Upper lobe of left lung (tissue), 6 donors: ENCODE data around the gene SLC25A30. TPM values are rescaled to one million over a fixed set of nuclear protein-coding genes. Genes with fewer than 3 reads are reported as not detected.
"Not testable (repeated sequence)": the region's sequence is repeated elsewhere in the genome, so short reads cannot be mapped to it uniquely, and the experiment has no call there.

Experiments used
- ATAC-seq, 2 donors: fragments of 200-7000 bp; cut with Tn5 transposase; one replicate each; pipeline ENCODE4 v1.9.1; 2022; ENCODE audit warnings: mild to moderate bottlenecking in 2 of 2, moderate library complexity in 2 of 2; ENCODE audit not compliant: low FRiP score in 2 of 2
- DNase-seq, 2 donors: peaks; one replicate each; pipeline ENCODE4 v3.0.0-alpha.2; 2019 to 2020
- H3K27ac ChIP-seq, 4 donors: fragments of 200-600 bp; sonication (generic); one replicate each; pipeline ENCODE4 v1.5.1; 2016 to 2019
- H3K27me3 ChIP-seq, 4 donors: fragments of 200-600 bp; sonication (generic); one replicate each; pipeline ENCODE4 v1.5.1; 2017 to 2019
- H3K36me3 ChIP-seq, 4 donors: fragments of 200-600 bp; sonication (generic); one replicate each; pipeline ENCODE4 v1.5.1; 2016 to 2019
- H3K4me1 ChIP-seq, 4 donors: fragments of 200-600 bp; sonication (generic); one replicate each; pipeline ENCODE4 v1.5.1; 2018 to 2019
- H3K4me3 ChIP-seq, 4 donors: fragments of 200-600 bp; sonication (generic); one replicate each; pipeline ENCODE4 v1.5.1; 2017 to 2019; ENCODE audit warnings: mild to moderate bottlenecking in 2 of 4, moderate library complexity in 1 of 4
- H3K9me3 ChIP-seq, 4 donors: fragments of 200-600 bp; sonication (generic); one replicate each; pipeline ENCODE4 v1.5.1; 2018 to 2019
- CTCF ChIP-seq, 6 experiments: fragments of 450-650 bp in 4 of 6; fragments of 200-600 bp in 2 of 6; sonication (generic) in 2 of 6; IDR thresholded peaks; one replicate each; pipeline ENCODE4 v1.5.1; 2016 to 2019; ENCODE audit warnings: antibody characterized with exemption in 6 of 6
- EP300 ChIP-seq, 4 donors: sonication (generic); formaldehyde crosslinking; IDR thresholded peaks; one replicate each; pipeline ENCODE4 v1.5.1; 2017; ENCODE audit warnings: antibody characterized with exemption in 4 of 4, control low read depth in 2 of 4
- POLR2A ChIP-seq, 4 donors: fragments of 450-650 bp; IDR thresholded peaks; one replicate each; pipeline ENCODE4 v1.5.1; 2016 to 2017; ENCODE audit warnings: antibody characterized with exemption in 4 of 4, mild to moderate bottlenecking in 2 of 4
- POLR2AphosphoS5 ChIP-seq, 2 donors: sonication (generic); formaldehyde crosslinking; IDR thresholded peaks; one replicate each; pipeline ENCODE4 v1.5.1; 2017; ENCODE audit warnings: antibody characterized with exemption in 2 of 2
- WGBS, 2 donors: methylation state at CpG; one replicate each; pipeline ENCODE4 v1.1.5; 2017 to 2018; 5-methylcytosine and 5-hydroxymethylcytosine counted together
- total RNA-seq, 6 donors: library from RNA; depleted of rRNA in 4 of 6; stranded (reverse); fragments of >200 nt in 4 of 6; gene quantifications; one replicate each; pipeline versions ENCODE4 v1.1.0 to v1.2.1, GENCODE V29; 2016 to 2021
- donor health status: DM: no; HTN: no; CAD: no; lungs with moderate emphysema.
- donor health status: DM: no; HTN: yes; CAD: no; lungs with severe emphysema.

The SLC25A30 gene
- total RNA-seq, 6 donors from 2014 or later: 3.8 to 25.1 (median 16.8) TPM

DNA sequence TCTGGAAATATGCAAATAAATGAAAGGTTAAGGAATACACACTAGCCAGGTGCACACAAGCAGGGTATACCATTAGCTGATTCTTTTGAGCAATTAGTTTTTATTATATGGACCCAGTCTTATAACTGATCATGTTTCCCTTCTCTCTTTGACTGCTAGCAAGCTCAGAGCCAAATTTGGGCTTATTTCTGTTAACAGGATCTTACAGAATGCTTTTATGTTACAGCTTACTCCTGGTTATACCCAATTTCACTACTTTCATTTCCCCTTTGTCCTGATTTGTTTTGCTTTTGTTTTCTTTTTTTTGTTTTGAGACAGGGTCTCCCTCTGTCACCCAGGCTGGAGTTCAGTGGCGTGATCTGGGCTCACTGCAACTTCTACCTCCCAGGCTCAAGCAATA is 64.3 kb downstream of the SLC25A30 start:
- TF ChIP-seq CTCF (IDR thresholded peaks at IDR 0.05) (no peak), POLR2AphosphoS5 (IDR thresholded peaks at IDR 0.05) (no peak), POLR2A (IDR thresholded peaks at IDR 0.05) (no peak), EP300 (IDR thresholded peaks at IDR 0.05) (no peak)
- WGBS, 2 donors: 94 to 96% methylated on average over 1 of the region's 1 CpG
- no peak overlapping the region for H3K27ac ChIP-seq
- H3K4me3 ChIP-seq: no peak overlapping the region
- ATAC-seq: no peak
- H3K36me3 ChIP-seq: peaks cover 4 to 86% (median 22%) of the 10 kb centered on the region in 4 donors
- H3K4me1 ChIP-seq: peaks cover 0 to 9% (median 0%) of the 10 kb centered on the region in 4 donors
- H3K9me3 ChIP-seq: no peaks in the 10 kb centered on the region
- no peaks in the 10 kb centered on the region for H3K27me3 ChIP-seq
- no peak for DNase-seq

DNA sequence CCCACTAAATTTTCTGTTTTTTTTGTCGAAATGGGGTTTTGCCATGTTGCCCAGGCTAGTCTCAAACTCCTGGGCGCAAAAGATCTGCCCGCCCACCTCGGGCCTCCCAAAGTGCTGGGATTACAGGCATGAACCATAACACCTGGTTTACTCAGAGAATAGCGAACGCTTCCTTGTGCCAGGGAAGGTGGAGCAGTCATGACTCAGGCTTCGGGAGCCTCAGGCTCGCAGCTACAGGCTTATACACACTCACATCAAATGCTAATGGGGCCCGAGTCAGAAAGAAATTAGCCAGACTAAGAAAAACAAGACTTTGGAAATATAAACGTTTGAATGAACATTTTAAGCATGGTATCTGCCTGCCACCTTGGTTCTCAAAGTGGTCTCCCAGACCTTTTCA is 66.1 kb downstream of the SLC25A30 start:
- TF ChIP-seq CTCF (IDR thresholded peaks at IDR 0.05) (no peak), POLR2AphosphoS5 (IDR thresholded peaks at IDR 0.05) (no peak), POLR2A (IDR thresholded peaks at IDR 0.05) (no peak), EP300 (IDR thresholded peaks at IDR 0.05) (no peak)
- no peak for DNase-seq
- Histone ChIP-seq H3K4me3 (no peak overlapping the region), H3K36me3 (peaks cover 4 to 86% (median 24%) of the 10 kb centered on the region in 4 donors), H3K27ac (no peak overlapping the region), H3K9me3 (no peaks in the 10 kb centered on the region), H3K4me1 (peaks cover 0 to 10% (median 0%) of the 10 kb centered on the region in 4 donors), H3K27me3 (no peaks in the 10 kb centered on the region)
- WGBS, 2 donors: 95 to 98% methylated on average over 10 of the region's 10 CpGs
- no peak for ATAC-seq

GRCh38 chr13:45350152-45350551 is 68.0 kb downstream of the SLC25A30 start:
- Histone ChIP-seq H3K9me3 (no peaks in the 10 kb centered on the region), H3K36me3 (peaks cover 4 to 89% (median 28%) of the 10 kb centered on the region in 4 donors), H3K27ac (peak overlapping the region in 2 of 4 donors; percentile 51 to 61), H3K4me1 (peaks cover 0 to 10% (median 0%) of the 10 kb centered on the region in 4 donors), H3K27me3 (no peaks in the 10 kb centered on the region), H3K4me3 (no peak overlapping the region)
- 96 to 98% methylated on average over 8 of the region's 8 CpGs for WGBS, 2 donors
- ATAC-seq (no peak), DNase-seq (no peak)
- TF ChIP-seq EP300 (IDR thresholded peaks at IDR 0.05): no peak
- no peak for TF ChIP-seq POLR2A (IDR thresholded peaks at IDR 0.05)
- no peak for TF ChIP-seq POLR2AphosphoS5 (IDR thresholded peaks at IDR 0.05)
- TF ChIP-seq CTCF (IDR thresholded peaks at IDR 0.05): no peak

DNA sequence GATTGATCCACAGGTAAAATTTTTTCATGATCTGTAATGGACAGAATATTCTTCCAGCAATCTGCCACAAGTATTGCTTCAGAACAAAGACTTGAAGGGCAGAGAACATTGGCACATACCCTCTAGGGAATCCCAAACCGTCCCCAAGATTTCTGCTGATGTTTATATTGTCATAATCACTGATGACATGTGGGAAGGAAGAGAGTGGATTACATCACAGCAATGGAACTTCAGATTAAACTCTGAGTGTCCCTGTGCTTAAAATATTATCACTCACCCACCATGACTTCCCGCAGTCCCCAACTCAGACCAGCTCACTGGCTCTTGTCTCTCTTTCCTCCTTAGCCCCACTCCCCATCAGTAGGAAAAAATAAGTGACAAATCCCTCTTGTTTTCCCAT is 68.7 kb downstream of the SLC25A30 start:
- 37 to 47% methylated on average over 2 of the region's 2 CpGs for WGBS, 2 donors
- Histone ChIP-seq H3K27me3 (no peaks in the 10 kb centered on the region), H3K9me3 (no peaks in the 10 kb centered on the region), H3K4me1 (peaks cover 0 to 10% (median 0%) of the 10 kb centered on the region in 4 donors), H3K4me3 (no peak overlapping the region), H3K36me3 (peaks cover 4 to 89% (median 25%) of the 10 kb centered on the region in 4 donors), H3K27ac (peak overlapping the region in 3 of 4 donors; percentile 13 to 69 (median 51))
- DNase-seq (no peak), ATAC-seq (no peak)
- TF ChIP-seq EP300 (IDR thresholded peaks at IDR 0.05) (peak in 1 of 4 donors; percentile 17), POLR2A (IDR thresholded peaks at IDR 0.05) (no peak)

- H3K4me3 ChIP-seq, ATAC-seq, DNase-seq, H3K27ac ChIP-seq, H3K27me3 ChIP-seq, H3K9me3 ChIP-seq: not testable (repeated sequence)
- WGBS, 2 donors: 94 to 96% methylated on average over 8 of the region's 8 CpGs
- H3K4me1 ChIP-seq: peaks cover 11 to 24% (median 16%) of the 10 kb centered on the region in 4 donors
- peaks cover 5 to 57% (median 16%) of the 10 kb centered on the region in 4 donors for H3K36me3 ChIP-seq
Measured at GRCh38 chr13:45344064-45344463, 74.1 kb downstream of the SLC25A30 start.

Other genes with a start within 250 kb of the SLC25A30 start
- gene KCTD4, start 217.3 kb downstream of the SLC25A30 start, total RNA-seq: not detected
- 1,000 to 10,000 TPM; 1,931 to 4,546 (median 2,844) TPM for gene TPT1, start 77.2 kb downstream of the SLC25A30 start, total RNA-seq
- gene COG3, start 46.6 kb upstream of the SLC25A30 start, total RNA-seq: 10 to 100 TPM; 20.5 to 48.2 (median 38.8) TPM
- not detected for gene ERICH6B, start 197.4 kb upstream of the SLC25A30 start, total RNA-seq